Kidney (tissue), 14 donors: ENCODE results near the gene POLD4. TPM values are rescaled to one million over a fixed set of nuclear protein-coding genes. Genes with fewer than 3 reads are reported as not detected.

Source experiments
- DNase-seq, 5 donors: peaks; one replicate each; pipeline ENCODE4 v3.0.0-alpha.2; 2013 to 2020
- FAIRE-seq: peaks from 2 replicates; lab custom pipeline; 2012; peaks lifted over from hg19 to GRCh38; lab: Jason Lieb, UNC
- H3K27ac ChIP-seq, 2 donors: one replicate each; pipeline ENCODE4 v1.7.0; 2013; ENCODE audit warnings: low read depth in 2 of 2, low read length in 2 of 2, inconsistent platforms in 1 of 2
- H3K27me3 ChIP-seq: one replicate; pipeline ENCODE4 v1.7.1; 2013; ENCODE audit warnings: low read length, inconsistent platforms; ENCODE audit not compliant: control insufficient read depth, insufficient read depth
- H3K36me3 ChIP-seq, 3 donors: one replicate each; pipeline versions ENCODE4 v1.7.0 to v1.7.1; 2013; ENCODE audit warnings: low read length in 3 of 3, control low read depth in 1 of 3, inconsistent platforms in 1 of 3; ENCODE audit not compliant: insufficient read depth in 3 of 3, control insufficient read depth in 2 of 3
- H3K4me1 ChIP-seq, 3 donors: one replicate each; pipeline versions ENCODE4 v1.7.0 to v1.7.1; 2013; ENCODE audit warnings: low read length in 3 of 3, inconsistent platforms in 1 of 3, low read depth in 1 of 3; ENCODE audit not compliant: control insufficient read depth in 2 of 3, insufficient read depth in 2 of 3
- H3K4me3 ChIP-seq, 3 donors: one replicate each; pipeline versions ENCODE4 v1.7.0 to v1.8.1; 2013; ENCODE audit warnings: low read length in 3 of 3, control low read depth in 1 of 3, inconsistent platforms in 1 of 3
- H3K9ac ChIP-seq, 3 donors: one replicate each; pipeline versions ENCODE4 v1.7.0 to v1.7.1; 2013; ENCODE audit warnings: low read length in 3 of 3, control low read depth in 1 of 3, inconsistent platforms in 1 of 3
- H3K9me3 ChIP-seq, 3 donors: one replicate each; pipeline versions ENCODE4 v1.7.0 to v1.7.1; 2013; ENCODE audit warnings: low read length in 3 of 3, control low read depth in 1 of 3, inconsistent platforms in 1 of 3; ENCODE audit not compliant: control insufficient read depth in 2 of 3, insufficient read depth in 1 of 3
- CTCF ChIP-seq: IDR thresholded peaks from 3 replicates; pipeline ENCODE4 v1.5.1; 2012; ENCODE audit warnings: mild to moderate bottlenecking, moderate library complexity, borderline replicate concordance; ENCODE audit not compliant: insufficient read depth; ENCODE audit errors: extremely low read depth
- intact Hi-C: fragments of 100-400 bp; cut with DNase I; formaldehyde crosslinking; loops from one replicate; pipeline ENCODE4 v1.11.1; 2022
- polyA plus RNA-seq: library from polyadenylated mRNA; stranded (reverse); fragments of 350-450 nt; fragmentation: Illumina TruSeq; extraction: RNeasy Lipid Tissue Mini Kit (QIAGEN cat#74804); gene quantifications from one replicate; pipeline ENCODE4 v1.2.3, GENCODE V29; 2014; ENCODE audit warnings: low read depth, low replicate concordance; ENCODE audit not compliant: insufficient read depth
- total RNA-seq: library from RNA; stranded (reverse); fragmentation: NEBNext Ultra II Directional; extraction: Animal tissue kit (Norgen Biotek cat#: 25700); gene quantifications from one replicate; pipeline ENCODE4 v1.2.1, GENCODE V29; 2021
- donor health status: control.
- donor health status: control.
- donor health status: control.
- donor health status: control.
- donor health status: control.
- donor health status: DM: yes; HTN: yes; CAD: no.
- donor health status: Normal renal cell carcinoma (clear cell type).

The POLD4 gene
- total and polyA plus RNA-seq, 2 donors from 2014 or later = 54.4 to 174 TPM

- H3K4me1 ChIP-seq = peaks cover 0 to 6% (median 0%) of the 10 kb centered on the region in 3 donors
- no peak for DNase-seq
Observed at GRCh38 chr11:67315325-67315909, 37.9 kb downstream of the POLD4 start.

DNA sequence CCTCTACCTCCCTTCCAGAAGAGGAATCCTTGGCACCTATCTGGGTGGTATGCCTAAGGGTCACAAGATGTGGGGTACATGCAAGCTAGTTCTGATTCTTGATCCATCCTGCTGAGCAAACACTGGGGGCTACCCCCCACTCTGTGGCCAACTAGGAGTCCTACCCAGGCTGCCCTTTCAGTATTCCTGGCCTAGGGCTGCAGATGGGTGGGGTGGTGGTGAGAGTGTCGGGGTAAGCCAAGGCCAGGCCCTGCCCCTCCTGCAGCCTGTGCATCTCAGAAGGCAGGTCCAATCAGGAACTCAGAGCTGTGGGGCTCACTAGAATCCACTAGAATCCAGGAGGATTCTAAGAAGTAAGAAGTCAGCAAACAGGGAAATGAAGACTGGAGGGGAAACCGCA, 39.1 kb downstream of the POLD4 start:
- H3K27ac ChIP-seq = no peak overlapping the region
- FAIRE-seq = no peak
- intact Hi-C loops = no loop called here

More at GRCh38 chr11:67315325-67315909, 37.9 kb downstream of the POLD4 start:
- no peaks in the 10 kb centered on the region for H3K27me3 ChIP-seq
- H3K4me3 ChIP-seq = no peak overlapping the region
- no peak overlapping the region for H3K27ac ChIP-seq
- no peaks in the 10 kb centered on the region for H3K9me3 ChIP-seq
- intact Hi-C loops = loop anchor here (5.0 kb wide), 1 partner anchor 48 kb away; the partner anchor contains the start of gene GRK2
- H3K36me3 ChIP-seq = no peaks in the 10 kb centered on the region
- TF ChIP-seq CTCF = no peak
- H3K9ac ChIP-seq = no peak overlapping the region
- FAIRE-seq = no peak

DNA sequence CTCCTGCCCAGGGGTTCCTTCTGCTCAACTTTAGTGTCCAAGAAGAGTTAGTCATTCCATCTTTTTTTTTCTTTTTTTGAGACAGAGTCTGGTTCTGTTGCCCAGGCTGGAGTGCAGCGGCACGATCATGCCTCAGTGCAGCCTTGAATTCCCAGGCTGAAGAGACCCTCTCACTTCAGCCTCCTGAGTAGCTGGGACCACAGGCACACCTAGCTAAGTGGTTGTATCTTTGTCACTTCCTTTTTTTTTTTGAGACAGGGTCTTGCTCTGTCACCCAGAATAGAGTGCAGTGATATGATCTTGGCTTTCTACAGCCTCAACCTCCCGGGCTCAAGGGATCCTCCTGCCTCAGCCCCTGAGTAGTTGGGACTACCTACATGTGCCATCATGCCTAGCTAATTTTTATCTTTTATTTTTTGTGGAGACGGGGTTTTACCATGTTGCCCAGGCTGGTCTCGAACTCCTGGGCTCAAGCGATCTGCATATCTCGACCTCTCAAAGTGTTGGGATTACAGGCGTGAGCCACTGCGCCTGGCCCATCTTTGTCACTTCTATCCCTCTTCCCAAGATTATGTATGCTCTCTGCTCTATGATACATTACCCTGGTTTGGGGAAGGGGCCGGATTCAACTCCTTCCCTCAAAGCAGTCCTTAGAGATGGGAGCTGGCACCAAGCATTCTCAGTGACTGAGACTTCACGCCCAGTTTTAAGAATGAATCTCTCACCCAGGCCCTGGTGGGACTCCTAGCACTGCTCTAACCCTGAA, 40.0 kb downstream of the POLD4 start:
- TF ChIP-seq CTCF = no peak
- DNase-seq (no peak), FAIRE-seq (no peak)
- H3K36me3 ChIP-seq = no peaks in the 10 kb centered on the region
- no peak overlapping the region for H3K9ac ChIP-seq
- H3K9me3 ChIP-seq = no peaks in the 10 kb centered on the region
- no peak overlapping the region for H3K27ac ChIP-seq
- H3K27me3 ChIP-seq = no peaks in the 10 kb centered on the region
- intact Hi-C loops = no loop called here
- H3K4me3 ChIP-seq = no peak overlapping the region
- H3K4me1 ChIP-seq = peaks cover 0 to 4% (median 0%) of the 10 kb centered on the region in 3 donors

More for the DNA sequence above, 39.1 kb downstream of the POLD4 start:
- DNase-seq = no peak
- no peak for TF ChIP-seq CTCF
- Histone ChIP-seq H3K9me3 (no peaks in the 10 kb centered on the region), H3K27me3 (no peaks in the 10 kb centered on the region), H3K4me1 (peaks cover 0 to 6% (median 0%) of the 10 kb centered on the region in 3 donors), H3K36me3 (no peaks in the 10 kb centered on the region), H3K4me3 (no peak overlapping the region), H3K9ac (no peak overlapping the region)
